ENCODE results near the gene CERS6.

DNA sequence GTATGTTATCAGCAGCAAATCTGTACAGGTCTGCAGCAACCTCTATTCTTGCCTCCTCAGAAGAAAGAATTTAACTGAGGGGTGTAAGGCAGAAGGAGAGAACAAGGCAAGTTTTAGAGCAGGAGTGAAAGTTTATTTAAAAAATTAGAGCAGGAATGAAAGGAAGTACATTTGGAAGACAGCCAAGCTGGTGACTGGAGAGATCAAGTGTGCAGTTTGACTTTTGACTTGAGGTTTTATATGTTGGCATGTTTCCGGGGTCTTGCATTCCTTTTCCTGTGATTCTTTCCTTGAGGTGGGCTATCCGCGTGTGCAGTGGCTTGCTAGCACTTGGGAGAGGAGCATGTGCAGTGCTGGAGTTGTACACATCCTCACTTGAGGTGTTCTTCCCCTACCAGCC, 16.5 kb upstream of the CERS6 start:
- TF ChIP-seq CTCF (conservative IDR thresholded peaks at IDR 0.05), result no peak
- no peak for TF ChIP-seq EZH2 (IDR thresholded peaks at IDR 0.05; ENCODE audit: low read depth)
